Peyer's patch (tissue), 4 donors: Measurements from ENCODE around the gene RTTN.

Experiments used
- CTCF ChIP-seq, 6 experiments: fragments of 450-650 bp in 4 of 6; fragments of 200-600 bp in 2 of 6; sonication (generic) in 1 of 6; IDR thresholded peaks; one replicate each; pipeline ENCODE4 v1.5.1; 2017 to 2019; ENCODE audit warnings: antibody characterized with exemption in 6 of 6, mild to moderate bottlenecking in 3 of 6, moderate library complexity in 1 of 6
- POLR2A ChIP-seq, 2 donors: fragments of 450-650 bp; IDR thresholded peaks; one replicate each; pipeline ENCODE4 v1.5.1; 2017; ENCODE audit warnings: antibody characterized with exemption in 2 of 2, mild to moderate bottlenecking in 2 of 2, moderate library complexity in 2 of 2

GRCh38 chr18:70025580-70025979 is 179.9 kb downstream of the RTTN start:
- TF ChIP-seq CTCF (IDR thresholded peaks at IDR 0.05) = no peak
- TF ChIP-seq POLR2A (IDR thresholded peaks at IDR 0.05) = no peak
